Heart left ventricle (tissue), 13 donors: Measurements from ENCODE around the gene SPDYE4.

ENCODE experiments used
- POLR2A ChIP-seq, 2 donors: fragments of 450-650 bp; IDR thresholded peaks; one replicate each; pipeline ENCODE4 v1.6.1; 2017; ENCODE audit warnings: antibody characterized with exemption in 2 of 2, mild to moderate bottlenecking in 2 of 2, moderate library complexity in 2 of 2
- TF ChIP-seq, protein P1 (sequence below), 12 donors: fragments of 200-600 bp; sonication (generic) in 4 of 12; IDR thresholded peaks; one replicate each; pipeline versions ENCODE4 v1.5.0 to v1.8.0; 2018 to 2022; ENCODE audit warnings: antibody characterized with exemption in 12 of 12, mild to moderate bottlenecking in 5 of 12
- donor health status: ischemic (EF 13 %, LVEDD 7.1; RV severe dilation, severe dysfunction).
- donor health status: DM: no; HTN: yes; CAD: no.
- donor health status: DM: no; HTN: no; CAD: no.
- donor health status: ischemic (EF 25% LVEDD 6.9; RV normal size, moderate dysfunction).
- donor health status: ischemic (EF 25% LVEDD 5.7; RV mildly dilated, moderate dysfunction).
- donor health status: ischemic (EF 35%, LVEDD 5.7; RV mildly dilated, moderate dysfunction).
- donor health status: nonischemic (EF 11% LVEDD 7.7; RV severe dilation, severe dysfunction).
- donor health status: DM: yes; HTN: yes; CAD: no.
- donor health status: PGD.
- donor health status: ischemic (EF 29% LVEDD 5.4; RV normal size, mild dysfunction).
- donor health status: nonischemic (EF 23%, LVEDD 6.1; RV moderate dilation, normal function).

DNA sequence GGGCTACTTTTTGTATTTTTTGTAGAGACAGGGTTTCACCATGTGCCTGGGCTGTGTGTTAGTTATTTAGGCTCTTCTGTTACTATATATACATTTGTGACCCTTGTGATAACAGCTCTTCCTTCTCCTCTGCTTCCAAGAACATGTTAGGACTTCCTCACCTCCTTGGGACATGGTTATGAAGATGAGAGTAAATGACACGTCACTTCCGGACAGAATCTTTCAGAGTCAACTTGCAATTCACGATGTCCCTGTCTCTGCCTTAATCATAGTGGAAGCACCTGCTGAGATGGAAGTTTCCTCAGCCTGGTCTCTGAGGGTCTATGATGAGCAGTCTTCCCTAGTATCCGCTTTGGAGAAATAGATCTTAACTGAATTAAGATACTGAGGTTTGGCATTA, 56.6 kb downstream of the SPDYE4 start:
- TF ChIP-seq, protein P1, sequence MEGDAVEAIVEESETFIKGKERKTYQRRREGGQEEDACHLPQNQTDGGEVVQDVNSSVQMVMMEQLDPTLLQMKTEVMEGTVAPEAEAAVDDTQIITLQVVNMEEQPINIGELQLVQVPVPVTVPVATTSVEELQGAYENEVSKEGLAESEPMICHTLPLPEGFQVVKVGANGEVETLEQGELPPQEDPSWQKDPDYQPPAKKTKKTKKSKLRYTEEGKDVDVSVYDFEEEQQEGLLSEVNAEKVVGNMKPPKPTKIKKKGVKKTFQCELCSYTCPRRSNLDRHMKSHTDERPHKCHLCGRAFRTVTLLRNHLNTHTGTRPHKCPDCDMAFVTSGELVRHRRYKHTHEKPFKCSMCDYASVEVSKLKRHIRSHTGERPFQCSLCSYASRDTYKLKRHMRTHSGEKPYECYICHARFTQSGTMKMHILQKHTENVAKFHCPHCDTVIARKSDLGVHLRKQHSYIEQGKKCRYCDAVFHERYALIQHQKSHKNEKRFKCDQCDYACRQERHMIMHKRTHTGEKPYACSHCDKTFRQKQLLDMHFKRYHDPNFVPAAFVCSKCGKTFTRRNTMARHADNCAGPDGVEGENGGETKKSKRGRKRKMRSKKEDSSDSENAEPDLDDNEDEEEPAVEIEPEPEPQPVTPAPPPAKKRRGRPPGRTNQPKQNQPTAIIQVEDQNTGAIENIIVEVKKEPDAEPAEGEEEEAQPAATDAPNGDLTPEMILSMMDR (IDR thresholded peaks at IDR 0.05) = no peak
- TF ChIP-seq POLR2A (IDR thresholded peaks at IDR 0.05) = no peak
